ENCODE data around the gene KCTD5. TPM values are rescaled to one million over a fixed set of nuclear protein-coding genes. Genes with fewer than 3 reads are reported as not detected.

KCTD5 gene
- total RNA-seq, 2 experiments from 2014 or later = 31.6 to 34.4 TPM

GRCh38 chr16:2749936-2750335, 67.6 kb downstream of the KCTD5 start:
- CTCF ChIA-PET = interaction anchor here (1.1 kb wide), 1 partner anchor 14 kb away, joined by 4 read pairs; no protein-coding TSS in a partner anchor
- Mint-ChIP-seq H3K27ac (peak overlapping the region; percentile 66), H3K4me3 (peak overlapping the region; percentile 22), H3K36me3 (ENCODE audit: low read depth) (peaks cover 34% of the 10 kb centered on the region), H3K9me3 (no peaks in the 10 kb centered on the region), H3K4me1 (peaks cover 38% of the 10 kb centered on the region), H3K27me3 (no peaks in the 10 kb centered on the region)
- no peak for DNase-seq
- POLR2A ChIA-PET = no interaction called here

GRCh38 chr16:2751577-2752034, 69.3 kb downstream of the KCTD5 start:
- ChIA-PET POLR2A (no interaction called here), CTCF (no interaction called here)
- peak overlapping the region; percentile 99 for H3K27ac Mint-ChIP-seq
- H3K27me3 Mint-ChIP-seq = no peaks in the 10 kb centered on the region
- peaks cover 48% of the 10 kb centered on the region for H3K36me3 Mint-ChIP-seq (ENCODE audit: low read depth)
- DNase-seq = no peak
- H3K4me3 Mint-ChIP-seq = peak overlapping the region; percentile 89
- H3K4me1 Mint-ChIP-seq = peaks cover 52% of the 10 kb centered on the region
- no peaks in the 10 kb centered on the region for H3K9me3 Mint-ChIP-seq

DNA sequence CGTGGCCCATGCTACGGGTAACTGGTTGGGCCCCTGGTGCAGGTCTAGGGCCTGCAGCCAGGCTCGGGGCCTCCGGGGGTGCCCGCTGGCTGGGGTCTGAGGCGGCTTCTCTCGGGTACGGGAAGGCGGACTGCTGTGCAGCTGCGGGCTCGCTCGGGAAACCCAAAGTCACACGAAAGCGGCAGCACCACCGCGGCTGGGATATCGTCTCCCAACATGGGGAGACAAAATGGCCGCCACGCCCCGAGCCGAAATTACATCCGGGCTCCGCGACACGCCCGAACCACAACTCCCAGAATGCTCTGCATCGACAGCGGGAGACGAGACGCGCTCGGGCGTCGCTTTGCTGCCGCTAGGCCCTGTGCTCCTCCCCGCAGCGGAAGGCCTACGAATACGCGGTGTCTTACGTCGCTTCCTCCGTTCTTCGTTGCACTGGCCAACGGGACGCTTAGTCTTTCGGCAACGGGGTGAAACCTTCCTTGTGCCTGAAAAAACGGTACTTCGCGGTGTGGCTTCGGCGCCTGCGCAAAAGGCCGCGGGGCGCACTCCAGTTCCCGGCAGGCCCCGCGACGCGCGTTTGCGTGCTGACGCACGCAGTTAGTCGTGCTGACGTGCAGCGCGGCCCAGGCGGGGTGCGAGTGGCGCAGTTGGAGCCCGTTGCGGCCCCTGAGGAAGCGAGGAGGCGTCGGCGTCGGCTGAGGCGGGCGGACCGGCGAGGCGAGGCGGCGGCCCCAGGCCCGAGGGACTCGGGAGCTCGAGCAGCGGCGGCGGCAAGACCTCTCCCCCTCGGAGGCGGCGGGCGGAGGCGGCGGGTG, 69.9 kb downstream of the KCTD5 start, which contains the start of gene SRRM2:
Gene SRRM2, plus strand, starts transcription at position 604 of the 815 bp plus-strand sequence. CDS start 3,727 bp downstream, outside the sequence.
- peak within 1 kb of the TSS; percentile 99 for H3K27ac Mint-ChIP-seq
- DNase-seq = peak; percentile 95
- H3K27me3 Mint-ChIP-seq = no peaks in the 10 kb centered on the region
- no peaks in the 10 kb centered on the region for H3K9me3 Mint-ChIP-seq
- peaks cover 57% of the 10 kb centered on the region for H3K4me1 Mint-ChIP-seq
- H3K4me3 Mint-ChIP-seq = peak within 1 kb of the TSS; percentile 89
- CTCF ChIA-PET = no interaction called here
- H3K36me3 Mint-ChIP-seq (ENCODE audit: low read depth) = peaks cover 55% of the 10 kb centered on the region
- POLR2A ChIA-PET = no interaction called here

DNA sequence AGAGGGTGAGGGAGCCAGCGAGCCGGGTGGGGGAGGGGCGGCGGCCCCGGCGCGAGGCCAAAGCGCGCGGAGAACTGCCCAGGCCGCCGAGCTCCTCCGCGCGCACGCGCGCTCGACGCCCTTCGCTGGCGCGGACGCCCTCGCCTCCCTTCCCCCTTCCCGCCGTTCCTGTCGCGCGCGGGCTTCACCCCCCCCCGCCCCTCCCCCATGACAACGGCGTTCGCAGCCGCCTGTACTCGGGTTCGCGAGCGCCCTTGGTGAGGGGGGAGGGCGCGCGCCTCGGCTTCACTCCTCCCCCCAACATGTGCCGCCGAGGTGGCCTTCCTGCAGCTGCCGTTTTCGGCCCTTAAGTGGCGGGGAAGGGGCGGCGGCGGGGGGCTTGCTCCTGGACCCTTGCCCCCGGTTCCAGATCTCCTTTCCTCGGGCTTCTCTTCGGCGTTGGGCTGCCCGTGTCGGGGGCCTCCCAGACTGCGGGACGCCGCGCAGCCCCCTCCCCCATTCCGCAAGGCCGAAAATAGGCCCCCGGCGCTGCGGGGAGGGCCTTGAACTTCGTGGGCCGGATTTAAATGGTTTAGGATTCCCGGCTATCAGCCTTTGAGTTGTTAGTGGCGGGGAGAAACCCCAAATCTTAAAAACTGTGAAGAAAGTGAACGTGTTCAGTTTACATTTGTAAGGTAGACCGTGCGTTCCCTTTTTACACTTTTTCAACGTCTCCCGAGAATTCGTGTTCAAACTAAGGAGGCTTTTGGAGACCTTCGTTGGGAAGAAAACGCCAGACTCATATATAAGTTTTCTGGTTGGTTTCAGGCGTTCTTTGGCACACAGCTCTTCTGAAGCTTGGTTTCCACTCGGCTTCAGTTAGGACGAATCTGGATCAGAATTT, 70.8 kb downstream of the KCTD5 start:
- Mint-ChIP-seq H3K4me3 (peak overlapping the region; percentile 89), H3K27me3 (no peaks in the 10 kb centered on the region), H3K27ac (peak overlapping the region; percentile 93), H3K4me1 (peaks cover 63% of the 10 kb centered on the region), H3K9me3 (no peaks in the 10 kb centered on the region), H3K36me3 (ENCODE audit: low read depth) (peaks cover 63% of the 10 kb centered on the region)
- ChIA-PET POLR2A (no interaction called here), CTCF (interaction anchor here (0.6 kb wide), 1 partner anchor 31 kb away, joined by 4 read pairs; no protein-coding TSS in a partner anchor)
- peak; percentile 64 for DNase-seq

DNA sequence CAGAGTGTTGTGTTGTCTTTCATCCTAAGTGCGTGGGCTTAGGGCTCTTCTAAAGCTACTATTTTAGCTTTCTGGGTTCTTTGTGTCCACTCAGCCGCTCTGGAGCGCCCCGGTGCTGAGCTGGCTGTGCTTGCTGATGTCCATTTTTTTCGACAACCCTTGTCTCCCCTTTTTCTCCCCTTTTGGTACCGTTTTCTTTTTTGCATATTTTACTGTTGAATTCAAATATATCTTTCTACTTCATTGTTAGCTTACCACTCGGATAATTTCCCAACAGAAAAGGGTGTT, 71.4 kb downstream of the KCTD5 start:
- peak overlapping the region; percentile 89 for H3K4me3 Mint-ChIP-seq
- ChIA-PET CTCF (interaction anchor here (0.6 kb wide), 2 partner anchors 32 to 727 kb away, joined by 3 to 4 read pairs; no protein-coding TSS in a partner anchor), POLR2A (no interaction called here)
- H3K36me3 Mint-ChIP-seq (ENCODE audit: low read depth) = peaks cover 69% of the 10 kb centered on the region
- H3K27me3 Mint-ChIP-seq = no peaks in the 10 kb centered on the region
- no peak for DNase-seq
- H3K27ac Mint-ChIP-seq = peak overlapping the region; percentile 93
- no peaks in the 10 kb centered on the region for H3K9me3 Mint-ChIP-seq
- H3K4me1 Mint-ChIP-seq = peaks cover 63% of the 10 kb centered on the region

- ChIA-PET POLR2A (no interaction called here), CTCF (no interaction called here)
- peaks cover 58% of the 10 kb centered on the region for H3K4me1 Mint-ChIP-seq
- H3K27ac Mint-ChIP-seq = peak overlapping the region; percentile 93
- H3K36me3 Mint-ChIP-seq (ENCODE audit: low read depth) = peaks cover 76% of the 10 kb centered on the region
- no peak for DNase-seq
- peak overlapping the region; percentile 89 for H3K4me3 Mint-ChIP-seq
- H3K27me3 Mint-ChIP-seq = no peaks in the 10 kb centered on the region
- H3K9me3 Mint-ChIP-seq = no peaks in the 10 kb centered on the region
Measured at GRCh38 chr16:2755158-2755557, 72.8 kb downstream of the KCTD5 start.

DNA sequence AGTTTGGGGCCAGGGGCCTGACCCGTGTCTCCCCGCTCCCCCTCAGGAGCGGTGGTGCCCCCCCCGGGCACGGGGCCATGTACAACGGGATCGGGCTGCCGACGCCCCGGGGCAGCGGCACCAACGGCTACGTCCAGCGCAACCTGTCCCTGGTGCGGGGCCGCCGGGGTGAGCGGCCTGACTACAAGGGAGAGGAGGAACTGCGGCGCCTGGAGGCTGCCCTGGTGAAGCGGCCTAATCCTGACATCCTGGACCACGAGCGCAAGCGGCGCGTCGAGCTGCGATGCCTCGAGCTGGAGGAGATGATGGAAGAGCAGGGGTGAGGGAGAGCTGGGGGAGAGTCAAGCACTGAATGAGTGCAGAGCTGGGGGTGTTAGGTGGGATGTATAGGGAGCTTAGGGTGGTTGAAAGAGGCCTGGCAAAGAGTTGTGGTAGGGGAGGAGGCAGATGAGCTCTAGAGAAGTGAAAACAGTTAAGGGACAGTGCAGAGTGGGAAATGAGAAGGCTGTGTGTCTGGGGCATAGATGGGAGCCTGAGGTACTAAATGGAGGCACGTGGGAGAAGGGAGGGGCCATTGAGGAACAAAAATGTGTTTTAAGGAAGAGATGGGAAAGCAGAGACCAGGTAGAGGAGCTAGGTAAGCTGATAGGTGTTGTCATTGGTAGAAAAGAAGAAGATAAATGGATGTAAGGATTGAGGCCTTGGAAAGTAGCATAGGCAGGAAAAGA, 74.1 kb downstream of the KCTD5 start:
- Mint-ChIP-seq H3K4me1 (peaks cover 48% of the 10 kb centered on the region), H3K36me3 (ENCODE audit: low read depth) (peaks cover 79% of the 10 kb centered on the region), H3K9me3 (no peaks in the 10 kb centered on the region), H3K27me3 (no peaks in the 10 kb centered on the region), H3K4me3 (no peak overlapping the region), H3K27ac (no peak overlapping the region)
- POLR2A ChIA-PET = interaction anchor here (0.7 kb wide), 1 partner anchor 286 kb away, joined by 3 read pairs; no protein-coding TSS in a partner anchor
- CTCF ChIA-PET = no interaction called here
- DNase-seq = no peak

GRCh38 chr16:2757344-2757743, 75.0 kb downstream of the KCTD5 start:
- H3K9me3 Mint-ChIP-seq = no peaks in the 10 kb centered on the region
- no peaks in the 10 kb centered on the region for H3K27me3 Mint-ChIP-seq
- POLR2A ChIA-PET = no interaction called here
- no peak for DNase-seq
- H3K27ac Mint-ChIP-seq = no peak overlapping the region
- peaks cover 86% of the 10 kb centered on the region for H3K36me3 Mint-ChIP-seq (ENCODE audit: low read depth)
- peaks cover 45% of the 10 kb centered on the region for H3K4me1 Mint-ChIP-seq
- no peak overlapping the region for H3K4me3 Mint-ChIP-seq
- CTCF ChIA-PET = interaction anchor here (0.6 kb wide), 1 partner anchor 65 kb away, joined by 3 read pairs; no protein-coding TSS in a partner anchor

Other genes starting within 250 kb of the KCTD5 start
- 10 to 100 TPM; 15.5 to 21.4 TPM for gene TEDC2, start 222.4 kb upstream of the KCTD5 start, total RNA-seq
- not detected for gene NTN3, start 211.2 kb upstream of the KCTD5 start, total RNA-seq
- gene TBC1D24, start 207.4 kb upstream of the KCTD5 start, total RNA-seq = 1 to 10 TPM; 8.1 TPM
- 100 to 1,000 TPM; 103 to 111 TPM for gene ATP6V0C, start 168.6 kb upstream of the KCTD5 start, total RNA-seq
- gene AMDHD2, start 162.2 kb upstream of the KCTD5 start, total RNA-seq = 10 to 100 TPM; 45.8 to 60.7 TPM
- under 1 TPM in 1 of 2 experiments, not detected in 1; 0.17 TPM for gene CEMP1, start 151.1 kb upstream of the KCTD5 start, total RNA-seq
- 10 to 100 TPM; 43.3 to 46.1 TPM for gene PDPK1, start 144.5 kb upstream of the KCTD5 start, total RNA-seq
- gene PRSS27, start 37.7 kb downstream of the KCTD5 start, total RNA-seq = 1 to 10 TPM; 1.5 to 1.7 TPM
- 100 to 1,000 TPM; 512 to 565 TPM for gene SRRM2, start 70.1 kb downstream of the KCTD5 start, total RNA-seq
- 100 to 1,000 TPM; 224 to 249 TPM for gene ELOB, start 94.8 kb downstream of the KCTD5 start, total RNA-seq
- gene PRSS33, start 105.0 kb downstream of the KCTD5 start, total RNA-seq = not detected
- not detected for gene PRSS41, start 115.9 kb downstream of the KCTD5 start, total RNA-seq
- under 1 TPM; 0.27 to 0.67 TPM for gene PRSS21, start 134.7 kb downstream of the KCTD5 start, total RNA-seq
- 1 to 10 TPM; 2.3 to 3.1 TPM for gene ZG16B, start 147.8 kb downstream of the KCTD5 start, total RNA-seq
- gene PRSS22, start 175.6 kb downstream of the KCTD5 start, total RNA-seq = not detected
- gene FLYWCH2, start 200.7 kb downstream of the KCTD5 start, total RNA-seq = 10 to 100 TPM; 16.8 to 21.0 TPM
- gene FLYWCH1, start 229.4 kb downstream of the KCTD5 start, total RNA-seq = 10 to 100 TPM; 46.8 to 52.7 TPM

Data from activated CD4-positive, alpha-beta T cell treated with anti-CD3 and anti-CD28 coated beads, Interleukin-2, amount 10 ng/mL, durations not matched to agents 7 days and 5 days (primary cell).